Measurements from ENCODE around the gene AGPAT1.
A peak's percentile ranks its signal among the peaks of the same experiment; 100 is the strongest.
"Not testable (repeated sequence)": the region's sequence is repeated elsewhere in the genome, so short reads cannot be mapped to it uniquely, and the experiment has no call there.

The AGPAT1 gene

DNA sequence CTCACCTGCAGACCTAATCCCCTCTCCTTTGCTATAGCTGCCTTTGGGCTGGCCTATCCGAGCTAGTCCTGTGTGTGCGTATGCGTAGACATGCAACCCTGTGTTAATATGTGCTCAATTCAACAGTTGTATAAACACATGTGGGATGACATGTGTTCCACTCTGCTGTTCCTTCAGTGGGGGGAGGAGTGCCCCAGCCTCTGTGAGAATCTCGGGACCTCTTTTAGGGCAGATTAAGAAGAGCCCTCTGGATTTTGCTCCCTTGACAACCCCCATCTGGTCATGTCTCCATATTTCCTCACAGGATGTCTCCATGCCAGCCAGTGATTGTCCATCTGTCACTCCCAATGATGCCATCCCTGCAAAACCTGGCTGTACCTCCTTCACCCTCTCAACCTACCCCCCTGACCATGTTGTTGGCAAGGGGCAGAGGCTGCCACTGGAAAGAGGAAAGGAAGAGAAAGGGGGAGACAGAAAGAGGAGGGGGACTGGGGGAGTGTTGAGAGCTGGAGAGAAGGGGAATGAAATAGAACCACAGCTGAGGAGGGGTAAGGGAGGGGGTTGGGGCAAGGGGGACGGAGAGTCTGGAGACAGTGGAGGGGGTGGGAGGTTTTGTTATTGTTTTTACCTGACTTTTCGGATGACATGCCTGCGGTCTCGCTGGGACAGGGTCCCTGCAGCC, 24.6 kb downstream of the AGPAT1 start:
- peak in 5 of 51 donors; percentile 21 to 79 (median 36) for DNase-seq

DNA sequence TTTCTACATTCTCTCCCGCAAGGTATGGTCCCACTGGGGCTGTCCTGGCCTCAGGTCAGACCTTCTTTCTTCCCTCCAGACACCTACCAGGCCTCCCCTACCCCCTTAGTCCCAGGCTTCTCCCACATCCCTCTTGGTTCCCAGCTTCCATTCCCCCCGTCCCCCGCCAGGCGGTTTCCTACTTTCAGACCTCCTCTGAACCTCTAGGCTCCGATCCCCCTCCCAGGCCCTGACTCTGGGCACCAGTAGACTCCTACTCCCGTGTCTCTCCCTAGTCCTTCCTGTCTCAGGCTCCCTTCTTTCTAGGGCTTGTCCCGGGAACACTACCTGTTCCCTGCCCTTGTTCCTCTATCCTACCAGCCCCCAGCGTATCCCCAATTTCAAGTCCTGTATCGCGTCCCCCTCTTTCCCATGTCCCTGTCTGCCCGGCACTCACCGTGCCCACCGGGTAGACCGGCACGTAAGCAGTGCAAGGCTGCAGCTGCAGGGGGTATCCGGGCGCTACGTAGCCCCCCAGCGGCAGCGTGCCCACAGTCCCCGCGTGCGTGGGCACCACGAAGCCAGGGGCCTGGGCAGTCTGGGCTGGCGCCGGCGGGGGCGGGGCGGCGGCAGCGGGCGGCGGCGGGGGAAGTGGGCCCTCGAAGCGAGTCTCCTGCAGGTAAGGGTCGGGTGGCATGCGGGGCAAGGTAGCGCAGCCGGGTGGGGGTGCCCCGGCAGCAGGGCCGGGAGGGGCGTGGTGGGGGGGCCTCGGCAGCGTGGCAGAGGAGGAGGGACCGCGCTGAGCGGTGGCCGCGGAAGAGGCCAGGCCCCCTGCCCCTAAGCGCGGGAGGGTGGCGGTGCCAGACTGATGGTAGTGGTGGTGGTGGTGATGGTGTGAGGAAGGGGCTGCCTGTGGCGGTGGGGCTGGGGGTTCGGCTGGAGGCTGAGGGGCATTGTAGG, 25.7 kb downstream of the AGPAT1 start:
- peak in 1 of 51 donors; percentile 12 for DNase-seq

- no peak for DNase-seq
These were observed 26.7 kb downstream of the AGPAT1 start for GRCh38 chr6:32149092-32149755.

DNA sequence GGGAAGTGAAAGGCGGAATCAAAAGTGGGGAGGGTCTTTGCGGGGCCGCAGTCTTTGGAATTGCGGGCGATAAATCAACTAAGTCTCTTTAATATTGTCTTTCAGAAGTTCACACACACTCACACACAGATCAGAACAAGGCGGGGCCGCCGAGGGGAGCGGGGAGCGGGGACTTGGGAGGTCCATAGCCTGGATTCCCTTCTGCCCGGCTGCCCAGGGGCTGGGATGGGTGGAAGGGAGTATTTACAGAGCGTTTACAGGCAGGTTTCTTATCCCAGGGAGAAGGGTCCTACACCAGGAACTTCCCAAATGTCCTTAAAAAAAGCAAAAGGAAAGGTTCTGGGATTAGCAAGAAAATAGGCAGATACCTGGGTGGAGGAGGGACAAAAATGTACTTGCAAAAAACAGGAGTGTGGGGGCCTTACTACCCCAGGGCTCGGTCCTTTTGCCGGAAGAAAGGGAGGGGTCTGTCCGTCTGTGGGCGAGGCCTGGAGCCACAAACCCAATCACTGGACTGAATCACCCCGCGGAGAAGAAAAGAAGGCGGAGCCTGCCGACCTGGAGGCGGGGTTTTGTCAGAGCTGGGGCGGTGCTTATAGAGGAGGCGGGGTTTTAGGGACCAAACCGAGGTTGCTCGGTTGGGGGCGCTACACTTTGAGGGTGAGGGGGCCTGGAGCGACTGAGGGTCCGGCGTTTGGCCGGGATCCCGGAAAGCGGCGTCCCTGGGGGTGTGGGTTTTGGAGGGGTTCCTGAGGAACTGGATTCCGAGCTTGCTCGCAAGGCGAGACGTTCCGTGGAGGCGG, 27.4 kb downstream of the AGPAT1 start:
- DNase-seq, result peak in 21 of 51 donors; percentile 5 to 49 (median 33)

- no peak for DNase-seq
These were observed 28.3 kb downstream of the AGPAT1 start for GRCh38 chr6:32147401-32148132.

DNA sequence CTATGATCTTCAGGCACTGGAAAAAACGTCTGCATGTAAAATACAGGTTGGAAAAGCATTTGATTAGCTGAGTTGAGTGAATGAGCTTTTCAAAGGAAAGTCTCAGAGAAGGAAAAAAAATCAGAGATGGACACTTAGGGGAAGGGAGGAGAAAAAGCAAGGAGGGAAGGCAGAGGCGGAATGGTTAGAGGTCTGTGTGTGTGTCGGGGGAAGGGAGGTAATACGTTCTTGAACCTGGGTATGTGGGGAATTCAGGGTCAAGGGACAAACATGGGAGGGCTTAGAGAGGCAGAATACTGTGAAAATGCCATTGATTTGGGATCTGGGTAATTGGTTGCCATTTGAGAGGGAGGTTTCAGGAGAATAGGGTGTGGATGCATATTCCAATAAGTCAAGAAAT, 29.2 kb downstream of the AGPAT1 start:
- no peak for DNase-seq

DNA sequence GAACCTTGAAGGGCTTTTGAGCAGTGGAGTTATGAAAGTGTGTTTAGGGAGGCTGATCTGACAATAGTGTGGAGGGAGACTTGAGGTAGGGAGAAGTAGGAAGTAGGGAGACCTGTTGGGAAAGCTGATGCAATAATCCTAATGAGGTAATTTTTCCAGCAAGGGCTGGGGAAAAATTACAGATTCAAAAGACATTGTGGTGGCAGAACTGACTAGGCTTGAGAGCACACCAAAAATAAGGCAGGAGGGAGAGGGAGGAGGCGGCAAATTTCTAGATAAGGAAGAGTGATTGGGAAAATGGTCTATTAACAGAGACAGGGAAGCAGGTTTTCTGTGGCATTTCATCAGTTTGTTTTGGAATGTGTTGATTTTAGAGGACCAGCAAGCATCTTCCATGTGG, 29.6 kb downstream of the AGPAT1 start:
- DNase-seq, result no peak

- DNase-seq, result not testable (repeated sequence)
These were observed 31.6 kb downstream of the AGPAT1 start for GRCh38 chr6:32144238-32144637.

GRCh38 chr6:32140420-32141046, 35.4 kb downstream of the AGPAT1 start:
- DNase-seq, result no peak

GRCh38 chr6:32139590-32139989, 36.3 kb downstream of the AGPAT1 start:
- DNase-seq, result no peak

DNA sequence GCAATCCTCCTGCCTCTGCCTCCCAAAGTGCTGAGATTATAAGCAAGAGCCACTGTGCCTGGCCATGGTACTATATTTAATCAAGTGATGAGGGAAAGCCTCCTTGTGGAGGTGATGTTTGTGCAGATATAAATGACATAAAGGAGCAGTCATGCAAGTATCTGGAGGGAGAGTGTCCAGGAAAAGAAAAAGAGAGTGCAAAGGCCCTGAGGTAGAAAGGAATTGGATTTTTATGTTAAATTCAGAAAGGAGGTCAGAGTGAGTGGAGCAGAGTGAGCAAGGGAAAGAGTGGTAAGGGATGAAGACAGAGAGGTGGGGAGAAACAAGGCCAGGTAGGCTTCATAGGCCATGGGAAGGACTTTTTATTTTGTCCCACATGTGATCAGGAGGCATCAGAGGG, 38.4 kb downstream of the AGPAT1 start:
- no peak for DNase-seq

GRCh38 chr6:32133786-32134185, 42.1 kb downstream of the AGPAT1 start:
- no peak for DNase-seq

DNA sequence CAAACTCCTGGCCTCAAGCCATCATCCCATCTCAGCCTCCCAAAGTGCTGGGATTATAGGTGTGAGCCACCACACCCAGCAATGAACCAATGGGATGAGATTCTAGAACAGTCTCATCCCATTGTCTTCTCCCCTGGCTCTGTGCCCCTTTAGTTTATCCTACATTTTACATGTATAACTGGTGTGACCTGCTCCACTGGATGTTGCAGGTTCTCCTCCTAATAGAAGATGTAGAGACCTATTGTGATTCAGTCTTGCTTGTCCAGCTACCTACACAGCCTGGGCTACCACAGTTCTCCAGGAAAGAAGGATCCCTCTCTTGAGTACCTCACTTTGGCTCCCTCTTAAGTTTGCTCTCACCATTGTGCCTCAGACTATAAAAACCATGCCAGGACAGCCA, 43.8 kb downstream of the AGPAT1 start:
- no peak for DNase-seq

- no peak for DNase-seq
These were observed 44.4 kb downstream of the AGPAT1 start for GRCh38 chr6:32131439-32131948.

DNA sequence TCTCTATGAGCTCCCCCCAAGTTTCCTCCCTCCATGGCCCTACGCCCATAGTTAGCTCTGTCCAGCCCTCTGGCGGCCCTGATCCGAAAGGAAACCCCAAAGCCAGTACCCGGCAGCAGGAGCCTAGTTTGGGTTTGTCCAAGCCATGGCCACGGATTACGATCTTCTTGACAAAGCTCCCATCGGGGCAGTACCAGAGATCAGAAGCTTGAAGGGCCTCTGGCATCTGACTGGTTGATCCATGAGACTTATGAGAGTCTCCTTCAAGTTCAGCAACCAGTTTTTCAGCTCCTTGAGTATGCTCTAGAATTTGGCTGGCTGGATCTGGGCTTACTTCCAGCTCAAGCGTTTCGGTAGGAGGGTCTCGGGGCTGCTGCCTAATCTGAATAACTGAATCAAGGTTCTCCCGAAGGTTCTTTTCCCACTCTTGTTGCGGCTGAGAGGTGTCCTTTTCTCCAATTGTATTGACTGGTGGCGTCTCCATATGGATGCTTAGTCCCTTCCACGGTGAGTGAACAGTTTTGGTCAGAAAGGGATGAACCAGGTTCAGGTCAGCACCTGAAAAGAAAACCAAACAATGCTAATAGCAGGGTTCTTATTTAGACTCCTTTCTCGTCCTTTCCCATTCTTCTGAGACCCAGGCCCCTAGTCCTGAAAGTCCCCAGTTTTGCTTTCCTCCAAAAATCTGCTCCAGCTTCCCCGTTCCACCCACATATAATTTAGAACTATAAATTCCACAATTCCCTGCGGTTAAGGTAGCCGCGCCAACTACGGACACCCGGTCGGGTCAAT, 46.4 kb downstream of the AGPAT1 start:
- DNase-seq, result peak in 1 of 51 donors; percentile 78

GRCh38 chr6:32128751-32129296, 47.1 kb downstream of the AGPAT1 start:
- DNase-seq, result peak in 1 of 51 donors; percentile 19

- peak in 50 of 51 donors; percentile 59 to 100 (median 97) for DNase-seq
These were observed 47.9 kb downstream of the AGPAT1 start, which contains the start of gene ATF6B for GRCh38 chr6:32127717-32128592. ATF6B (minus strand) TSS chr6:32128246; CDS start chr6:32128207, 39 bp downstream.

DNA sequence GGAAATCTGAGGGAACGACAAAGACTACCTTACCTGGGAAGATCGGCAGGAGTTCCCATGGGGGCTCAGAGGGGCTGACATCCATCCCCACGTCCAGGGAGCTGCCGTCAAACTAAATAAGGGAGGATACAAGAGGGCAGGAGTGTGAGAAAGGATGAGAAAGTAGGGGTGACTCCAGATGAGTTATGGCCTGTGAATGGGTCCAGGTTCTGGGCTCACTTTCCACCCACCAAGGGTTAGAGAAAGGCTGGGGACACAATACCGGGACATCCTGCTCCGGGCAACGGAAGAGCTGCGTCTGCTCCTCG, 48.5 kb downstream of the AGPAT1 start:
- no peak for DNase-seq
